ENCODE results near the gene DLGAP4. TPM values are rescaled to one million over a fixed set of nuclear protein-coding genes. Genes with fewer than 3 reads are reported as not detected.

Gene DLGAP4
- total RNA-seq, 1 donor from 2014 or later, result 20.0 TPM

DNA sequence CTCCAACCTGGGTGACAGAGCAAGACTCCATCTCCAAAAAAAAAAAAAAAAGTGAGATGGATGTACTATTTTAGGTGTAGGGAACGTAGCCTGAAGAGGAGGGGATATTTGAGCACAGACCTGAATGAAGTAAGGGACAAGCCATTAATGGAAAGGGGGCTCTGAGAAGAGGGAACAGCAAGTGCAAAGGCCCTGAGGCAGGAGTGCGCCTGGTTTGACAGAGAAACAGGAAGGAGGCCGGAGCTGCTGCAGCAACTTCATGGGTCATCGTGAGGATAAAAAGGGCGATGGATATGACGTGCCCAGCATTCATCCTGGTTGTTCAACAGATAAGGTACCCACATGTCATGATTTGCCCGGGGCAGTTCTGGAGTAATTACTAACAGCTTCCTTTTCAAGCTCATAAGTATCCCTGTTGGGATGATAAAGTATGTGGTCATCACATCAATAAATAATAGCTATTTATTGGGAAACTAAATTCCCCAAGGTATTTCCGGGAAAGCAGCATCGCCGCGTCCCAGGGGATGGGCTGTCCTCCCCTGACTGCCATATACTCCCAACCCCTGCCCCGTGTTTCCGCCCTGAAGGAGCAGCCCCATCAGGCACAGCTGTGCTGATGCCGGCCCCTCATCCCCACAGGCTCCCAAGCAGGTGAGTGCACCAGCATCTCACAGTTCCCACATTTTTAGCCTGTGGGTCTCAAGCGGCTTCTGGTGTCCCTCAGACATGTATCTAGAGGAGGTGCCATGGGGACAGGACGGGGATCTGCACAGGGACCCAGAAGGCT lies 43.4 kb downstream of the DLGAP4 start:
- DNase-seq (ENCODE audit: low spot score), result no peak
- ATAC-seq, result no peak

- DNase-seq (ENCODE audit: low spot score), result no peak
These were observed 44.3 kb downstream of the DLGAP4 start for GRCh38 chr20:36350439-36350838.

GRCh38 chr20:36351937-36352336 lies 45.8 kb downstream of the DLGAP4 start:
- DNase-seq (ENCODE audit: low spot score) (no peak), ATAC-seq (no peak)

More at GRCh38 chr20:36350439-36350838, 44.3 kb downstream of the DLGAP4 start:
- no peak for ATAC-seq

GRCh38 chr20:36352843-36353553 lies 46.9 kb downstream of the DLGAP4 start:
- ATAC-seq (no peak), DNase-seq (ENCODE audit: low spot score) (no peak)

- DNase-seq (ENCODE audit: low spot score) (no peak), ATAC-seq (no peak)
These were observed 47.6 kb downstream of the DLGAP4 start for GRCh38 chr20:36353740-36354139.

DNA sequence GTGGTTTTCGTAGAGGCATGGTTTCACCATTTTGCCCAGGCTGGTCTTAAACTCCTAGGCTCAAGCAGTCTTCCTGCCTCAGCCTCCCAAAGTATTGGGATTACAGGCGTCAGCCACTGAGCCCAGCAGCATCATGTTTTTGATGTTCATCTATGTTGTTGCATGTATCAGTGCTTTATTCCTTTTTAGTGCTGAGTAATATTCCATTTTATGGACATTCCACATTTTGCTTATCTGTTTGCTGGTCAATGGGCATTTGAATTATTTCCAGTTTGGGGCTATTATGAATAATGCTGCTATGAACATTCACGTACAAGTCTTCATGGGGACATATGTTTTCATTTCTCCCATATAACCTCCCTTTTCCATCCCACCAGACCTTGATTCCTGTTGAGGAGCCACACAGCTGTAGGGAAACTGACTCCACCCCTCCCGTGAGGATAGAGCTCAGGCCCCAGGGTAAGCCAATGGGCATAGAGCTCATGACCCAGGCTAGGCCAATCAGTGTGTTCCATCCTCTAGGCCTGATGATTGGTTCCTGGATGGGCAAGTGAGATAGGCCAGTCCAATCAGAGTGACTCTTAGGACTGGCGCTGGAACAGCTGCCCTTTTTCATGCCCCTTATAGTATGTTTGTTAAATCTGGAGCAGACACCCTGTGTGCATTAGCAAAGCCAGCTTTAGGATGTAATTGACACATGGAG lies 49.5 kb downstream of the DLGAP4 start:
- no peak for ATAC-seq
- DNase-seq (ENCODE audit: low spot score), result no peak

DNA sequence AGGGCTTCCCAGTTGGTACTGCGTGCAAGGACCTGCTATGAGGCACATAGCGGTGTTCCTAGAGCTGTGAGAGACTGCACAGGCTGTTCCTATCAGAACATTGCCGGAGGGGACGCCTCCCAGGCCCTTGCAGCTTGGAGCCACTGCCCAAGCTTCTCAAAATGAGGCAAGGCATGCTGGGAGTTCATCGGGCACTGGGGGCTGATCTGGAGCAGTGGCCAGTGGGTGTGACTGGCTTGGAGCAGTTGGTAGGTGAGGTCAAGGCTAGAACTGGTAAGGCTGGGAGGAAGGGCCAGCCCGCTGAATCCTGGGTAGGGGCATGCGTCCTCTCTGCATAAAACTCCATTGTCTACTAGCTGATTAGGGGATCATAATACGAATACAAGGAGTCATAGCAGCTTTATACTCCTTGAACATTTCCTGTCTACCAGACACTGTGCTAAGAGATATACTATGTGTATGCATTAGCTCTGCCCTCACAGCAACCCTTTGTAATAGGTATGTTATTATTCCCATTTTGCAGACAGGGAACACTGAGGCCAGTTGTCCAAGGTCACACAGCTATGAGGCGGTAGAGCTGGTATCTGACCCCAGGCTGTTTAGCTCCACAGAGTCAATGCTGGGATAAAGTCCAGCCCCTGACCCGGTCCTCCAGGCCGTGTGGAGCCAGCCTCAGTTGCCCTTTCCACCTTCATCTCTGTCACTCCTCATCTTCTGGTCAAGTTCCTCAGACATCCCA lies 53.7 kb downstream of the DLGAP4 start:
- DNase-seq (ENCODE audit: low spot score) (no peak), ATAC-seq (no peak)

GRCh38 chr20:36360429-36360828 lies 54.3 kb downstream of the DLGAP4 start:
- DNase-seq (ENCODE audit: low spot score) (no peak), ATAC-seq (no peak)

GRCh38 chr20:36361406-36361805 lies 55.3 kb downstream of the DLGAP4 start:
- ATAC-seq (no peak), DNase-seq (ENCODE audit: low spot score) (no peak)

DNA sequence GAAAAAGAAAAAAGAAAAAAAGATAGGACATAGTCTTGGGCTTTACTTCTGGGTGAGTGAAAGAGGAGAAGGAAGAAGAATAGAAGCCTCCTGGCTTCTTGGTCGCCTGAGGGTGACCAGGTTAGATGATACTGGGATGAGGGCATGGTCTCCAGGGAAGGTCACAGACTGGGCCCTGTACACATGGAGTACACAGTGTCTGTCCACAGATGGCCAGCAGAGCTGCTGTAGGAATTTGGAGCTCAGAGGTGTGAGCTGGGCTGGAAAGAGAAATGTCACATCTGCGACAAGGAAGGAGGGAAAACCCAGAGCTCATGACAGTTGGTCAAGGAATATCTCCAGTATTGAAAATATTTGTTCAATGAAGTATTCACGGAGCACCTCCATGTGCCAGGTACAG lies 56.1 kb downstream of the DLGAP4 start:
- ATAC-seq, result no peak
- DNase-seq (ENCODE audit: low spot score), result no peak

DNA sequence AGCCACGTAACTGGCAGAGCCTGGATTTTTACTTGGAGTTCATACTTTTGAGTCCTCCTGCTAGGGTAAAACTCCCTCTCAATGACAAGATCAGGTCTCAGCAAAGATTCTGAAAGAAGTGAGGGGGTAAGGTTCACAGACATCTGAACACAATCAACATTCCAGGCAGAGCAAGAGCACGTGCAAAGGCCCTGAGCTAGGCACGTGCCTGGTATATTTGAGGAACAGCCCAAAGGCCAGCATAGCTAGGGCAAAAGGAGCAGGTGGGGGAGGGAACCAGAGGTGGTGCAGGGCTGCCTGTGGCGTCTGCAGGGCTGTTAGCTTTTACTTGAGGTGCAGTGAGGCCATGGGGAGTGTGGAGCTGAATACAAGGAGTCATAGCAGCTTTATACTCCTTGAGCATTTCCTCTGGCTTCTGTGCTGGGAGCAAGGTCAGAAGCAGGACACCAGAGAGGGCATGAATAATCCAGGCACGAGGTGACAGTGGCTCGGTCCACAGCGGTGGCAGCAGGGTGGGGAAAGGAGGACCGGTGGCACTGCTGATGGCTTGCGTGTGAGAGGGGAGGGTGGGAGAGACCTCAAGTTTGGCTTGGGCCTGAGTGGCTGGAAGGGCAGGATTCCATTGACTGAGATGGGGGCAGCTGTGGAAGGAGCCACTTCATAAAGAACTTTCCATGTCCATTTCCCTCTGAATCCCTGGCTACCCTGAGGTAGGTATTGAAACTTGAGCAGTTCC lies 57.0 kb downstream of the DLGAP4 start:
- DNase-seq (ENCODE audit: low spot score), result no peak
- no peak for ATAC-seq

- ATAC-seq (no peak), DNase-seq (ENCODE audit: low spot score) (no peak)
These were observed 58.4 kb downstream of the DLGAP4 start for GRCh38 chr20:36364506-36364905.

DNA sequence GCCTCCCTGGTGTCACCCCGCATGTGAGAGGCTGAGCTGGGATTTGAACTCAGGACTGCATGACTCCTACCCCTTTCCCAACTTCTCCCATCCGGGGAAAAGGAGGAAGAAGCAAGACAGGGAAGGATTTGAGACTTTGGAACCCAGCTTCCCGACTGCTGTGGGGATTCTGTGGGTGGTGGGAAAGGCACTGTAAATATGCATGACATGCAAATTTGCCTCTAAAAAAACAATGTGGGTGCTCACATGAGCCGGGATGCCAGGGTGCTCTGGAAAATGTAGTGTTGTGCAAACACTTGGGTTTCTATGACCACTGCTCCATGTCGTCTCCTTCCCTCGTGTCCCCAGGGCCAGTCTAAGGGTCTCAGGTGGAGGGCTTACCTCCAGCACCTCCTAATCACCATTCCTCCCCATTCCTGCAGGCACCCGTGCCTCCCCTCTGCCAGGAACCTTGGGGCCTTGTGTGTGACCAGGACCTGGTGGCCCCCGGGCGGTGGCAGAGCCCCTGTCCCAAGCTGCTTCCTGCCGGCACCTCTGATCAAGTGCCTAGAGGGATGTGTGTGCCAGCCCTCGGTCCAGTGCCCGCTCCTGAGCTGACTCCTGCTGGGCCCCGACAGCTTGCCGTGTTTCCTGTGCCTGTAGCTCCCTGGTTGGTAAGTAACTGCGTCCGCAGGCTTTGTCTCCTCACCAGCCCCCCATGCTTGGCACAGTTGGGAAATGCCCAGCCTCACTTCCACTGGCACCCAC lies 60.7 kb downstream of the DLGAP4 start:
- no peak for ATAC-seq
- no peak for DNase-seq (ENCODE audit: low spot score)

- no peak for ATAC-seq
- DNase-seq (ENCODE audit: low spot score), result no peak
These were observed 61.2 kb downstream of the DLGAP4 start for GRCh38 chr20:36367370-36367745.

DNA sequence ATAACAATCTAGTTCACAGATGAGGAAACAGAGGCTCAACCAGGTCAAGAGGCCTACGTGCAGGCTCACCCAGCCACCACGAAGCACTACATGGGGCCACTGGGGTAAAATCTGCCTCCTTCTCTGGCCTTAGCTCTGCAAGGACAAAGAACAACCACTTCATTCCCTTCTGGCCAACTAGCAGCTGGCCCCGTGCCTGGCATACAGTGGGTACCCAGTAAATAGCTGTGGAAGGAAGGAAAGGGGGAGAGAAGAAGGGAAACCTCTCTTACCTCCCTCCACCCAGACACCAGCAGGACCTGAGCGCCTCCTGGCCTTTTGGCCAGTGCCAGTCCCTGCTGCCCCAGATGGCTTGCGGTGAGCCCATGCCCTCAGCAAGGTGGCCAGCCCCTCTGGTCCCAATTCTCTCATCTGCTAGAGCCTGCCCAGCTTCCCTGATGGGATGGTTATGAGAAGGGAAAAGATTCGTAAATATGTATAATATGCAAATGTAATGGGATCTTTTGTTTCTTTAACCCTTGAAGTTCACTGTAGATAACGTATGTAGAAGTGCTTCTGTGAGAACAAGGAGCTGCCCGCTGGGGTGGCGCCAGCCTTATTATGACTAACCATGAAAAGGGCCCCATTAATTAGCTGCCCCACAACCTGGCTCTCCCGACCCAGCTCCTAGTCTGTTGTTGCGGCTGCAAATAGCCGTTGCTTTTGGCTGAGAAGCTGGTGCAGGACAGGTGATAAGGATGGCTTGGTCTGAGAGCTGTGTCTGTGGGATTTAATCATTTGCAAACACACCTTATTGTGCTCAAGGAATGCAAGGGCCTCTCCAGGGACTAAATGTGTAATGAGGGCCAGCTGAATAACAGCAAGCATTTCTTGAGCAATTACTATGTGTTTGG lies 62.0 kb downstream of the DLGAP4 start:
- DNase-seq (ENCODE audit: low spot score) (no peak), ATAC-seq (no peak)

DNA sequence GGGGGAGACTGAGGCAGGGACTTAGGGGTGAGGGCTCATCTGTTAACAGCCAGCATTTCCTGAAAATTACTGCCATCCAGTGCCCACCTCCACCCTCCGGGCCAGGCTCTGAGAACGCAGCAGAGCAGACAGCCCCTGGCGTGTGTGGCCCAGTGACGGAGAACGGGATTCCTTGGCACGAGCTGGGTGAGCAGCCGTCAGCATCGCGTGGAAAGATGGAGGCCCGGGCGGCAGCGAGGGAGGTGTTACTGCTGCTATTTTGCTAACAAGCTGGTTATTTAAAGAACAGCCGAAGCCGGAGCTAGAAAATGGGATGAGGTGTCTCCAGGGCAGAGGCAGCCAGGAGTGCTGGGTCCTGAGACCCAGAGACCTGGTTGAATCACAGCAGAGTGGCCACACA lies 62.7 kb downstream of the DLGAP4 start:
- no peak for ATAC-seq
- no peak for DNase-seq (ENCODE audit: low spot score)

DNA sequence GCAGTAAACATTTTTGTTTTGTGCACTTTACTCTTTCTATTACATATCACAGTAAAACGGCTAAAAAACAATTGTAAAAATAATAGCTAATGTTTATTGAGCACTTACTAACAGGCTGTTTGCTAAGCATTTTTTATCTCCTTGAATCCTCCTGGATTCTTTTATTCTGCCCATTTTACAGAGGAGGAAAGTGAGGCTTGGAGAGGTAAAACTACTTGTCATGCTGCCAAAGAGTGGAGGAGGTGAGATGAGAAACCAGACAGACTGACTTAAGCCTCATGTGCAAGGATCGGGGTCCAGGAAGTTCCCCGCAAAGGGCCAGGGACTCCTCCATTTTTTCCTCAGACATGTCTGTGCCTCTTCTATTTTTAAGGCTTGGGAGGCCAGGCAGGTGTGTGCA lies 63.6 kb downstream of the DLGAP4 start:
- no peak for ATAC-seq
- DNase-seq (ENCODE audit: low spot score), result no peak

- ATAC-seq, result no peak
- no peak for DNase-seq (ENCODE audit: low spot score)
These were observed 65.1 kb downstream of the DLGAP4 start for GRCh38 chr20:36370991-36371790.

All from left lobe of liver (tissue), 2 donors.